Liver (tissue), 9 donors: ENCODE results near the gene ZNF492. TPM values are rescaled to one million over a fixed set of nuclear protein-coding genes. Genes with fewer than 3 reads are reported as not detected.

ENCODE experiments used
- DNase-seq: peaks from one replicate; pipeline ENCODE4 v3.0.0-alpha.2; 2017; ENCODE audit warnings: low spot score
- H3K27ac ChIP-seq, 2 donors: one replicate each; pipeline ENCODE4 v1.7.0; 2013; ENCODE audit warnings: inconsistent platforms in 2 of 2, low read length in 2 of 2, control low read depth in 1 of 2, low read depth in 1 of 2, mild to moderate bottlenecking in 1 of 2
- H3K27me3 ChIP-seq, 4 donors: one replicate each; pipeline versions ENCODE4 v1.6.1 to v1.7.0; 2013; ENCODE audit warnings: low read length in 3 of 4, inconsistent platforms in 1 of 4, mild to moderate bottlenecking in 1 of 4, moderate library complexity in 1 of 4; ENCODE audit not compliant: control insufficient read depth in 4 of 4, insufficient read depth in 4 of 4
- H3K36me3 ChIP-seq, 4 donors: one replicate each; pipeline versions ENCODE4 v1.6.1 to v1.7.0; 2013; ENCODE audit warnings: low read length in 3 of 4, mild to moderate bottlenecking in 3 of 4, low read depth in 1 of 4, moderate library complexity in 1 of 4; ENCODE audit not compliant: control insufficient read depth in 4 of 4, insufficient read depth in 3 of 4
- H3K4me1 ChIP-seq, 4 donors: one replicate each; pipeline versions ENCODE4 v1.6.1 to v1.7.0; 2013; ENCODE audit warnings: low read length in 3 of 4, mild to moderate bottlenecking in 3 of 4, moderate library complexity in 1 of 4; ENCODE audit not compliant: control insufficient read depth in 4 of 4, insufficient read depth in 4 of 4
- H3K4me3 ChIP-seq, 3 donors: one replicate each; pipeline versions ENCODE4 v1.6.1 to v1.7.0; 2013; ENCODE audit warnings: low read length in 3 of 3, control low read depth in 1 of 3, low read depth in 1 of 3, mild to moderate bottlenecking in 1 of 3
- H3K9ac ChIP-seq, 2 donors: one replicate each; pipeline ENCODE4 v1.7.0; 2013; ENCODE audit warnings: low read length in 2 of 2, mild to moderate bottlenecking in 2 of 2, moderate library complexity in 2 of 2, control low read depth in 1 of 2, low read depth in 1 of 2
- H3K9me3 ChIP-seq, 4 donors: one replicate each; pipeline versions ENCODE4 v1.6.1 to v1.7.0; 2013; ENCODE audit warnings: low read length in 3 of 4; ENCODE audit not compliant: control insufficient read depth in 4 of 4
- ATF3 ChIP-seq: IDR thresholded peaks from 2 replicates; pipeline ENCODE4 v1.6.1; 2016; ENCODE audit warnings: antibody characterized with exemption
- CTCF ChIP-seq: fragments of 150-350 bp; IDR thresholded peaks from 2 replicates; pipeline ENCODE4 v1.5.1; 2017; ENCODE audit warnings: improper control_type of control experiment, low read depth, low read length; ENCODE audit not compliant: missing input control
- EGR1 ChIP-seq, 2 donors: IDR thresholded peaks; 2 replicates each; pipeline ENCODE4 v1.6.1; 2016 to 2018; ENCODE audit warnings: antibody characterized with exemption in 2 of 2, low read depth in 2 of 2
- FOXA1 ChIP-seq: IDR thresholded peaks from 2 replicates; pipeline ENCODE4 v1.6.1; 2016; ENCODE audit warnings: antibody characterized with exemption
- FOXA2 ChIP-seq: IDR thresholded peaks from 2 replicates; pipeline ENCODE4 v1.6.1; 2016; ENCODE audit warnings: antibody characterized with exemption
- GABPA ChIP-seq, 2 donors: IDR thresholded peaks in 1 of 2; conservative IDR thresholded peaks in 1 of 2; 2 replicates each; pipeline ENCODE4 v1.6.1; 2016; ENCODE audit warnings: antibody characterized with exemption in 2 of 2, mild to moderate bottlenecking in 1 of 2, moderate library complexity in 1 of 2
- HNF4A ChIP-seq, 2 donors: conservative IDR thresholded peaks; 2 replicates each; pipeline ENCODE4 v1.6.1; 2016; ENCODE audit warnings: antibody characterized with exemption in 2 of 2, mild to moderate bottlenecking in 2 of 2
- HNF4G ChIP-seq: IDR thresholded peaks from 2 replicates; pipeline ENCODE4 v1.6.1; 2016; ENCODE audit warnings: antibody characterized with exemption
- JUND ChIP-seq, 2 donors: IDR thresholded peaks; 2 replicates each; pipeline ENCODE4 v1.6.1; 2016; ENCODE audit warnings: antibody characterized with exemption in 2 of 2
- NR2F2 ChIP-seq: IDR thresholded peaks from 2 replicates; pipeline ENCODE4 v1.6.1; 2016; ENCODE audit warnings: antibody characterized with exemption
- REST ChIP-seq: IDR thresholded peaks from 2 replicates; pipeline ENCODE4 v1.6.1; 2016; ENCODE audit warnings: antibody characterized with exemption, mild to moderate bottlenecking
- RXRA ChIP-seq, 2 donors: IDR thresholded peaks; 2 replicates each; pipeline ENCODE4 v1.6.1; 2017 to 2018; ENCODE audit warnings: antibody characterized with exemption in 2 of 2, mild to moderate bottlenecking in 1 of 2
- SP1 ChIP-seq: IDR thresholded peaks from 2 replicates; pipeline ENCODE4 v1.6.1; 2018; ENCODE audit warnings: antibody characterized with exemption, mild to moderate bottlenecking
- TAF1 ChIP-seq: conservative IDR thresholded peaks from 2 replicates; pipeline ENCODE4 v1.6.1; 2016; ENCODE audit warnings: antibody characterized with exemption, mild to moderate bottlenecking
- YY1 ChIP-seq: IDR thresholded peaks from 2 replicates; pipeline ENCODE4 v1.6.1; 2016; ENCODE audit warnings: antibody characterized with exemption, mild to moderate bottlenecking
- WGBS: extraction: QIAGEN DNeasy Blood & Tissue Kit; methylation state at CpG from one replicate; pipeline ENCODE4 v1.1.7; 2013; 5-methylcytosine and 5-hydroxymethylcytosine counted together
- polyA plus RNA-seq, 2 donors: library from polyadenylated mRNA; stranded (reverse) in 1 of 2; unstranded in 1 of 2; fragments of 200-250 nt in 1 of 2; fragments of >200 nt in 1 of 2; fragmentation: Nextera tagmentation in 1 of 2; extraction: Ambion mirVana in 1 of 2; gene quantifications; one replicate each; pipeline versions ENCODE4 v1.2.1 to v1.2.3, GENCODE V29; 2013 to 2015
- total RNA-seq, 2 donors: library from RNA; depleted of rRNA; stranded (reverse); fragments of >200 nt; gene quantifications; one replicate each; pipeline ENCODE4 v1.2.3, GENCODE V29; 2014
- TF ChIP-seq, protein P1 (sequence below): IDR thresholded peaks from 2 replicates; pipeline ENCODE4 v1.6.1; 2016; ENCODE audit warnings: antibody characterized with exemption
- TF ChIP-seq, protein P2 (sequence below): IDR thresholded peaks from 2 replicates; pipeline ENCODE4 v1.6.1; 2016; ENCODE audit warnings: antibody characterized with exemption
- donor health status: healthy.
- donor health status: healthy.
- donor health status: healthy.
- donor health status: healthy.
- donor health status: healthy.

Gene ZNF492
- total and polyA plus RNA-seq, 4 donors: under 0.01 to 2.4 (median 0.01) TPM; not detected in 1

DNA sequence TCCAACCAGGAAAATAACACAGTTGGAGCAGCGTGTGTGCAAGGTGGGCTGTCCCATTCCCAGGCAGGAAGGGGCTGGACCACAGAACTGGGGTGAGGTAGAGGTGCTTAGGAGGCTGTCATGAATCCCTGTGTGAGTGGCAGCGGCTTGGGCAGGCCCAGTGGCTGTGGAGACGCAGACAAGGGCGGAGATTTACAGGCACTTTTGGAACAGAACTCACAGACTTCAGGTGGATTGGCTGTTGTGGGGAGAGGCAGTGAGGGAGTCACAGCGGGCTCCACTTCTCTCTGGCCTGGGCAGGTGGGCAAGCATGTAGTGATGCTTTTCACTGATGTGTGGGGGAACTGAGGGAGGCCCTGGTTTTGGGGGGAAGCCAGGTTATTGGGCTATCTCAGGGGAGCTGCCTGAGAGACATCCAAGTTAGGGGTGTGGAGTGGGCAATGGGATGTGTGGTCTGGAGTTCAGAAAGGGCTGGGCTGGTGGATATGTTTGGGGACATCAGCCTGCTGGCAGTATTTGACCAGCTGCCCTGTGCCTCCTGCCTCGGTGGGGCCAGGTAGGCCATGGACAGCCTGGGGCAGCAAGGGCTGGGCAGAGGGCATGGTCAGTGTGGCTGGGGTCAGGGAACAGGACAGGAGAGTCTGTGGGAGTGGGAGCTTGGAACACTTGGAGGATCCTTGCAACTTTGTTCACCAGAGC is 27.0 kb upstream of the ZNF492 start:
- no peaks in the 10 kb centered on the region for H3K27me3 ChIP-seq
- no peak for TF ChIP-seq JUND (IDR thresholded peaks at IDR 0.05)
- TF ChIP-seq TAF1: no peak
- no peak for TF ChIP-seq FOXA2
- no peak for TF ChIP-seq CTCF
- TF ChIP-seq REST: no peak
- no peak for TF ChIP-seq RXRA (IDR thresholded peaks at IDR 0.05)
- no peak for TF ChIP-seq HNF4G
- no peak for TF ChIP-seq SP1
- no peak for TF ChIP-seq EGR1 (IDR thresholded peaks at IDR 0.05; ENCODE audit: low read depth in 2 of 2)
- TF ChIP-seq GABPA (IDR thresholded peaks at IDR 0.05 in 1 of 2, conservative IDR thresholded peaks at IDR 0.05 in 1 of 2): no peak
- TF ChIP-seq, protein P1, sequence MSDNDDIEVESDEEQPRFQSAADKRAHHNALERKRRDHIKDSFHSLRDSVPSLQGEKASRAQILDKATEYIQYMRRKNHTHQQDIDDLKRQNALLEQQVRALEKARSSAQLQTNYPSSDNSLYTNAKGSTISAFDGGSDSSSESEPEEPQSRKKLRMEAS: no peak
- TF ChIP-seq ATF3: no peak
- H3K9me3 ChIP-seq: peaks cover 0 to 6% (median under 1%) of the 10 kb centered on the region in 4 donors
- no peak for DNase-seq
- H3K36me3 ChIP-seq: no peaks in the 10 kb centered on the region
- no peak overlapping the region for H3K9ac ChIP-seq
- no peak overlapping the region for H3K4me3 ChIP-seq
- WGBS: 66% methylated on average over 6 of the region's 6 CpGs
- no peak overlapping the region for H3K27ac ChIP-seq
- H3K4me1 ChIP-seq: no peaks in the 10 kb centered on the region

- peaks cover 0 to 3% (median 2%) of the 10 kb centered on the region in 4 donors for H3K9me3 ChIP-seq
- 65% methylated on average over 18 of the region's 18 CpGs for WGBS
- H3K36me3 ChIP-seq: no peaks in the 10 kb centered on the region
- no peaks in the 10 kb centered on the region for H3K4me1 ChIP-seq
- H3K27me3 ChIP-seq: no peaks in the 10 kb centered on the region
- DNase-seq: no peak
- no peak overlapping the region for H3K27ac ChIP-seq
- no peak overlapping the region for H3K9ac ChIP-seq
- no peak overlapping the region for H3K4me3 ChIP-seq
- TF ChIP-seq FOXA1 (no peak), REST (no peak), ATF3 (no peak), FOXA2 (no peak), NR2F2 (no peak), HNF4A (conservative IDR thresholded peaks at IDR 0.05) (no peak), SP1 (no peak), JUND (IDR thresholded peaks at IDR 0.05) (no peak), YY1 (no peak), RXRA (IDR thresholded peaks at IDR 0.05) (no peak), EGR1 (IDR thresholded peaks at IDR 0.05; ENCODE audit: low read depth in 2 of 2) (no peak)
- TF ChIP-seq, protein P1: no peak
- TF ChIP-seq, protein P2, sequence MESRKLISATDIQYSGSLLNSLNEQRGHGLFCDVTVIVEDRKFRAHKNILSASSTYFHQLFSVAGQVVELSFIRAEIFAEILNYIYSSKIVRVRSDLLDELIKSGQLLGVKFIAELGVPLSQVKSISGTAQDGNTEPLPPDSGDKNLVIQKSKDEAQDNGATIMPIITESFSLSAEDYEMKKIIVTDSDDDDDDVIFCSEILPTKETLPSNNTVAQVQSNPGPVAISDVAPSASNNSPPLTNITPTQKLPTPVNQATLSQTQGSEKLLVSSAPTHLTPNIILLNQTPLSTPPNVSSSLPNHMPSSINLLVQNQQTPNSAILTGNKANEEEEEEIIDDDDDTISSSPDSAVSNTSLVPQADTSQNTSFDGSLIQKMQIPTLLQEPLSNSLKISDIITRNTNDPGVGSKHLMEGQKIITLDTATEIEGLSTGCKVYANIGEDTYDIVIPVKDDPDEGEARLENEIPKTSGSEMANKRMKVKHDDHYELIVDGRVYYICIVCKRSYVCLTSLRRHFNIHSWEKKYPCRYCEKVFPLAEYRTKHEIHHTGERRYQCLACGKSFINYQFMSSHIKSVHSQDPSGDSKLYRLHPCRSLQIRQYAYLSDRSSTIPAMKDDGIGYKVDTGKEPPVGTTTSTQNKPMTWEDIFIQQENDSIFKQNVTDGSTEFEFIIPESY: no peak
Measured at GRCh38 chr19:22607653-22608430, 26.3 kb upstream of the ZNF492 start.
